ENCODE measurements around the gene PPP1R13B.

DNA sequence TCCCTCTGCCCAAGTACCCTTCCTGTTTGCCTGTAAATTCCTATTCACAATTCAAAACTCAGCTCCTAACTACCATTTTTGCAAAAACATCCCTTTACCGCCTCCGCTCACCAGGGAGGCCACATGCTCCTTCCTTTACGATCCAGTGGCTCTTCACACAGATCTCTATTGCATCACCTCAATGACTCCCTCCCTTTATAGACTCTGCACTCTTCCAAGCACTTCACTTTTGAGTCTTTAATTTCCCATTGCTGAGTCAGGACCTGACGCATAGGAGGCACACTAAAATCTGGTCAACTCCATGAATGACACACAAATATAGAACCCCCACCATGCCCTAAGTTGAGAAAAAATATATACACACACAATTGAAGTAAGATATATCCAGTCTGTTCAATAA is 45.9 kb downstream of the PPP1R13B start:
- no peak for TF ChIP-seq FOXP1 (CRISPR knock-in tag; IDR thresholded peaks at IDR 0.05; ENCODE audit: borderline replicate concordance)
- TF ChIP-seq, protein P1, sequence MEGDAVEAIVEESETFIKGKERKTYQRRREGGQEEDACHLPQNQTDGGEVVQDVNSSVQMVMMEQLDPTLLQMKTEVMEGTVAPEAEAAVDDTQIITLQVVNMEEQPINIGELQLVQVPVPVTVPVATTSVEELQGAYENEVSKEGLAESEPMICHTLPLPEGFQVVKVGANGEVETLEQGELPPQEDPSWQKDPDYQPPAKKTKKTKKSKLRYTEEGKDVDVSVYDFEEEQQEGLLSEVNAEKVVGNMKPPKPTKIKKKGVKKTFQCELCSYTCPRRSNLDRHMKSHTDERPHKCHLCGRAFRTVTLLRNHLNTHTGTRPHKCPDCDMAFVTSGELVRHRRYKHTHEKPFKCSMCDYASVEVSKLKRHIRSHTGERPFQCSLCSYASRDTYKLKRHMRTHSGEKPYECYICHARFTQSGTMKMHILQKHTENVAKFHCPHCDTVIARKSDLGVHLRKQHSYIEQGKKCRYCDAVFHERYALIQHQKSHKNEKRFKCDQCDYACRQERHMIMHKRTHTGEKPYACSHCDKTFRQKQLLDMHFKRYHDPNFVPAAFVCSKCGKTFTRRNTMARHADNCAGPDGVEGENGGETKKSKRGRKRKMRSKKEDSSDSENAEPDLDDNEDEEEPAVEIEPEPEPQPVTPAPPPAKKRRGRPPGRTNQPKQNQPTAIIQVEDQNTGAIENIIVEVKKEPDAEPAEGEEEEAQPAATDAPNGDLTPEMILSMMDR (IDR thresholded peaks at IDR 0.05): no peak
- no peak for TF ChIP-seq ESRRA (CRISPR knock-in tag; IDR thresholded peaks at IDR 0.05; ENCODE audit: borderline replicate concordance)
- TF ChIP-seq GABPB1 (CRISPR knock-in tag; IDR thresholded peaks at IDR 0.05): peak; percentile 60; the same call in 1 of the 2 replicates

Data from WTC11 (cell line).